HG03571 (cell line): Measurements from ENCODE around the gene PCDHB12.

Source experiments
- ATAC-seq: cut with Tn5 transposase; IDR thresholded peaks from one replicate; pipeline ENCODE4 v1.9.1; 2021; ENCODE audit not compliant: unreplicated experiment

PCDHB12 gene

DNA sequence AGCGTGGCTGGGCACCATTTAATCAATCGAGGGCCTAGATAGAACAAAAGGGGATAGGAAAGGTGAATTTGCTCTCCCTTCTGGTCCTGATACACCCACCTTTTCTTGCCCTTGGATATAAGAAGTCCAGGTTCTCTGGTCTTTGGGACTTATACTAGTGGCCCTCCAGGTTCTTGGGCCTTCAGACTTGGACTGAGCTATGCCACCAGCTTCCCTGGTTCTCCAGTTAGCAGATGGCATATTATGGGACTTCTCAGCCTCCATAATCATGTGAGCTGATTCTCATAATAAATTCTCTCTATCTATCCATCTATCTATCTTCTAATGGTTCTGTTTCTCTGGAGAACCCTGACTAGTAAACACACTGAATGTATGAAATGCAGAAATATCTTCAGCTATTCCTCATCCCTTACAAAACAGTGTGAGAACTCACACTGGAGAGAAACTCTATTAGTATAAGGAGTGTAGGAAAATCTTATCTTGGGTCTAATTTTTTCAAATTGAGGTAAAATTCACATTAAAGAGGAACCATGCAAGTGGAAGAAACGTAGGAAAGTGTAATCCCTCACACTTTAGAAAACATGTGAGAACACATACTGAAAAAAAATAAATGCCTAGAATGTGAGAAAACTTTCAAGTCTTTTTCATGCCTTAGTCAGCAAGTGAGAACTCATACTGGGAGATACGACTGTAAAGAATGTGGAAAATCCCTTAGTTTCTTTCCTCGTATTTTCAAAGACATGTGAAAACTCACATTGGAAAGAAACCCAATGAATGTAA, 52.1 kb downstream of the PCDHB12 start:
- no peak for ATAC-seq

DNA sequence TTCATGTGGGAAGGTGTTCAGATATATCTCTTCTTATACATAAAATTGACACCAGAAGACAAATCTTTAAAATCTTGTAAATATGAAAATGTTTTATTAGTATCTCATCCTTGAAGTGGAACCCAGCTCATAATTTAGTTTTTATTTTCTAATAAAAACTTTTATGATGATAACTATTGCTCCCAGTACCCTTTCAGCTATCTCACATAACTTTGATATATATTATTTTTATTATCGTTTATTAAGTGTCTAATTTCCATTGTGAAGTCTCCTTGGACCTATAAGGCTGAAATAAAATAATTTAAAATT, 52.7 kb downstream of the PCDHB12 start:
- no peak for ATAC-seq
